Caco-2 (cell line): ENCODE results near the gene CEACAM16. TPM values are rescaled to one million over a fixed set of nuclear protein-coding genes. Genes with fewer than 3 reads are reported as not detected.

Experiments used
- BruUV-seq: library from RNA; stranded (reverse); fragments of 400-500 nt; replicated peaks from 2 replicates; lab custom pipeline; 2021; lab: Mats Ljungman, UMichigan
- CTCF ChIA-PET: fragments of 300-600 bp; sonication (Branson Sonifier 250); formaldehyde crosslinking; loops from one replicate; lab custom pipeline; 2022; ENCODE audit warnings: antibody characterized with exemption; lab: Charles Lee
- POLR2A ChIA-PET: fragments of 300-600 bp; sonication (Branson Sonifier 250); formaldehyde crosslinking; loops from one replicate; lab custom pipeline; 2022; ENCODE audit warnings: antibody characterized with exemption; lab: Charles Lee
- DNase-seq, 2 experiments: peaks; one replicate each; pipeline versions ENCODE4 v3.0.0 to v3.0.0-alpha.2; 2020 to 2022
- H3K27me3 ChIP-seq: replicated peaks from 2 replicates; pipeline ENCODE4 v1.6.0; 2011; ENCODE audit warnings: low read length; ENCODE audit not compliant: control insufficient read depth, insufficient read depth
- H3K36me3 ChIP-seq: 2 replicates; pipeline ENCODE4 v1.5.1; 2011; ENCODE audit warnings: low read length; ENCODE audit not compliant: control insufficient read depth, insufficient read depth
- H3K4me1 ChIP-seq: fragments of 250-450 bp; sonication (Bioruptor Pico); 2 replicates; pipeline ENCODE4 v1.5.1; 2020; ENCODE audit warnings: mild to moderate bottlenecking
- H3K4me3 ChIP-seq: 2 replicates; pipeline ENCODE4 v1.5.1; 2011; ENCODE audit warnings: low read depth, mild to moderate bottlenecking, control low read depth, low read length
- H3K9me3 ChIP-seq: fragments of 250-450 bp; sonication (Bioruptor Pico); 2 replicates; pipeline ENCODE4 v1.5.1; 2020; ENCODE audit warnings: mild to moderate bottlenecking, moderate library complexity
- H3K27ac Mint-ChIP-seq: one replicate; pipeline ENCODE4 v1.8.0; 2022; ENCODE audit warnings: mixed read lengths; ENCODE audit not compliant: unreplicated experiment
- H3K27me3 Mint-ChIP-seq: one replicate; pipeline ENCODE4 v1.8.0; 2022; ENCODE audit warnings: mixed read lengths; ENCODE audit not compliant: insufficient read depth, unreplicated experiment
- H3K36me3 Mint-ChIP-seq: one replicate; pipeline ENCODE4 v1.8.0; 2022; ENCODE audit warnings: mild to moderate bottlenecking, mixed read lengths; ENCODE audit not compliant: insufficient read depth, unreplicated experiment
- H3K4me1 Mint-ChIP-seq: one replicate; pipeline ENCODE4 v1.8.0; 2022; ENCODE audit warnings: low read depth, mixed read lengths; ENCODE audit not compliant: unreplicated experiment
- H3K4me3 Mint-ChIP-seq: one replicate; pipeline ENCODE4 v1.8.0; 2022; ENCODE audit warnings: mild to moderate bottlenecking, moderate library complexity, mixed read lengths; ENCODE audit not compliant: unreplicated experiment
- H3K9me3 Mint-ChIP-seq: one replicate; pipeline ENCODE4 v1.8.0; 2022; ENCODE audit warnings: mixed read lengths; ENCODE audit not compliant: unreplicated experiment
- CTCF ChIP-seq, 2 experiments: fragments of 200-600 bp in 1 of 2; IDR thresholded peaks; 1 replicate in 1 of 2; 2 replicates in 1 of 2; pipeline versions ENCODE4 v1.5.1 to v1.8.0; 2011 to 2022; ENCODE audit warnings: antibody characterized with exemption in 1 of 2, control low read depth in 1 of 2, inconsistent platforms in 1 of 2, low read depth in 1 of 2, low read length in 1 of 2, mild to moderate bottlenecking in 1 of 2, moderate library complexity in 1 of 2; ENCODE audit not compliant: insufficient read depth in 1 of 2, severe bottlenecking in 1 of 2, unreplicated experiment in 1 of 2
- intact Hi-C: fragments of 100-400 bp; cut with micrococcal nuclease; formaldehyde crosslinking; loops from one replicate; pipeline ENCODE4 v1.10.0; 2022; ENCODE audit not compliant: unreplicated experiment
- total RNA-seq: library from RNA; stranded (reverse); gene quantifications from 2 replicates; pipeline ENCODE4 v1.2.3, GENCODE V29; 2022

The CEACAM16 gene
- total RNA-seq, 1 experiment from 2014 or later: not detected

DNA sequence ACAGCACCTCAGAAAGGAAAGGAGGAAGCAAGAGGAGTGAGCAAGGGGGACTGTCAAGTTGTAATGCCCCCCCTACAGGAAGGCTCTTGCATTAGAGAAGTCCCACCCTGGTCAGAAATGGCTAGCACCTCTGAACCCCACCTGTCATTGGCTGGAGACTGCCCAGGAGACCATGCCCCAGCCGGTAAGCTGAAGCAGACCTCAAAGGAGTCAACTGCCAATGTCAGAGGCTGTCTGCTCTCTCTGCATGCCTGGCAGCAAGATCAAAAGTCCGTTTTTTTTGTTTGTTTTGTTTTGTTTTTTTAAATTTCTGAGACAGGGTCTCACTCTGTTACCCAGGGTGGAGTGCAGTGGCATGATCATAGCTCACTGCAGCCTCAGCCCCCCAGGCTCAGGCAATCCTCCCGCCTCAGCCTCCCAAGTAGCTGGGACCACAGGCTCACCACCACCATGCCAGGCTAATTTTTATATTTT, 41.4 kb downstream of the CEACAM16 start:
- BruUV-seq: no TSS peak
- intact Hi-C loops: no loop called here
- Mint-ChIP-seq H3K4me1 (peaks cover 21% of the 10 kb centered on the region), H3K27me3 (no peaks in the 10 kb centered on the region), H3K9me3 (no peaks in the 10 kb centered on the region), H3K27ac (no peak overlapping the region), H3K36me3 (peaks cover 15% of the 10 kb centered on the region), H3K4me3 (no peak overlapping the region)
- no peaks in the 10 kb centered on the region for H3K27me3 ChIP-seq
- H3K9me3 ChIP-seq: no peaks in the 10 kb centered on the region
- H3K4me3 ChIP-seq: no peak overlapping the region
- ChIA-PET POLR2A (interaction anchor here (0.6 to 1.0 kb wide), 2 partner anchors 12 to 15 kb away, joined by 3 to 9 read pairs; no protein-coding TSS in a partner anchor), CTCF (interaction anchor here (1.0 kb wide), 1 partner anchor 27 kb away, joined by 3 read pairs; no protein-coding TSS in a partner anchor)
- TF ChIP-seq CTCF (IDR thresholded peaks at IDR 0.05; ENCODE audit: insufficient read depth in 1 of 2, low read depth in 1 of 2, low read length in 1 of 2, severe bottlenecking in 1 of 2, unreplicated experiment in 1 of 2): no peak
- H3K4me1 ChIP-seq: peaks cover 56% of the 10 kb centered on the region
- no peak for DNase-seq
- H3K36me3 ChIP-seq: no peaks in the 10 kb centered on the region

- intact Hi-C loops: no loop called here
Observed at GRCh38 chr19:44741258-44741731, 42.3 kb downstream of the CEACAM16 start.

More at GRCh38 chr19:44741258-44741731, 42.3 kb downstream of the CEACAM16 start:
- no peaks in the 10 kb centered on the region for H3K36me3 ChIP-seq
- H3K9me3 ChIP-seq: no peaks in the 10 kb centered on the region
- H3K4me1 Mint-ChIP-seq: peaks cover 25% of the 10 kb centered on the region
- H3K4me1 ChIP-seq: peaks cover 60% of the 10 kb centered on the region
- H3K9me3 Mint-ChIP-seq: no peaks in the 10 kb centered on the region
- H3K36me3 Mint-ChIP-seq: peaks cover 15% of the 10 kb centered on the region
- ChIA-PET POLR2A (interaction anchor here (0.6 to 1.0 kb wide), 4 partner anchors 13 to 84 kb away, joined by 3 to 9 read pairs (median 4); no protein-coding TSS in a partner anchor), CTCF (interaction anchor here (0.8 to 2.5 kb wide), 2 partner anchors 17 to 29 kb away, joined by 3 to 9 read pairs; no protein-coding TSS in a partner anchor)
- no peak for TF ChIP-seq CTCF (IDR thresholded peaks at IDR 0.05; ENCODE audit: insufficient read depth in 1 of 2, low read depth in 1 of 2, low read length in 1 of 2, severe bottlenecking in 1 of 2, unreplicated experiment in 1 of 2)
- no peak for DNase-seq
- BruUV-seq: no TSS peak
- peak overlapping the region; percentile 97 for H3K27ac Mint-ChIP-seq
- H3K27me3 Mint-ChIP-seq: no peaks in the 10 kb centered on the region
- no peak overlapping the region for H3K4me3 ChIP-seq
- H3K4me3 Mint-ChIP-seq: no peak overlapping the region
- H3K27me3 ChIP-seq: no peaks in the 10 kb centered on the region
